Left lung (tissue), 10 donors: ENCODE measurements around the gene OGDHL. TPM values are rescaled to one million over a fixed set of nuclear protein-coding genes. Genes with fewer than 3 reads are reported as not detected.

Experiments used
- ATAC-seq: fragments of 200-7000 bp; cut with Tn5 transposase; one replicate; pipeline ENCODE4 v1.9.1; 2020; ENCODE audit warnings: moderate library complexity
- DNase-seq, 4 donors: peaks; one replicate each; pipeline ENCODE4 v3.0.0-alpha.2; 2013 to 2020
- H3K27ac ChIP-seq, 2 donors: fragments of 200-600 bp; sonication (generic) in 1 of 2; one replicate each; pipeline versions ENCODE4 v1.5.0 to v1.8.0; 2020 to 2021
- H3K27me3 ChIP-seq, 2 donors: fragments of 200-600 bp; sonication (generic) in 1 of 2; one replicate each; pipeline versions ENCODE4 v1.5.0 to v1.8.0; 2020 to 2021
- H3K36me3 ChIP-seq, 2 donors: fragments of 200-600 bp; sonication (generic) in 1 of 2; one replicate each; pipeline versions ENCODE4 v1.5.0 to v1.8.0; 2020 to 2021
- H3K4me1 ChIP-seq, 2 donors: fragments of 200-600 bp; one replicate each; pipeline ENCODE4 v1.8.0; 2021
- H3K4me3 ChIP-seq, 2 donors: fragments of 200-600 bp; sonication (generic) in 1 of 2; one replicate each; pipeline versions ENCODE4 v1.5.0 to v1.8.0; 2020 to 2021; ENCODE audit warnings: mild to moderate bottlenecking in 1 of 2
- H3K9me3 ChIP-seq, 2 donors: fragments of 200-600 bp; sonication (generic) in 1 of 2; one replicate each; pipeline versions ENCODE4 v1.5.0 to v1.8.0; 2020 to 2021
- CTCF ChIP-seq, 2 donors: fragments of 200-600 bp; sonication (generic) in 1 of 2; IDR thresholded peaks; one replicate each; pipeline versions ENCODE4 v1.5.0 to v1.8.0; 2021; ENCODE audit warnings: antibody characterized with exemption in 2 of 2
- intact Hi-C, 2 donors: fragments of 100-400 bp; cut with DNase I; formaldehyde crosslinking; loops; one replicate each; pipeline versions ENCODE4 v1.11.2 to v1.14.2; 2022
- polyA plus RNA-seq, 6 donors: library from polyadenylated mRNA; unstranded; fragments of 120-200 nt; gene quantifications; one replicate each; pipeline ENCODE4 v1.2.1, GENCODE V29; 2013; ENCODE audit not compliant: insufficient read length in 6 of 6
- total RNA-seq, 2 donors: library from RNA; stranded (reverse); fragmentation: NEBNext Ultra II Directional; extraction: Animal tissue kit (Norgen Biotek cat#: 25700); gene quantifications; one replicate each; pipeline ENCODE4 v1.2.1, GENCODE V29; 2021
- donor health status: DM: no; HTN: yes; CAD: no.
- donor health status: DM: no; HTN: no; CAD: no.

The OGDHL gene
- total and polyA plus RNA-seq, 8 donors: 0.39 to 1.1 (median 0.87) TPM

- TF ChIP-seq CTCF (IDR thresholded peaks at IDR 0.05): no peak
- intact Hi-C loops: no loop called here
- H3K27me3 ChIP-seq: peaks cover 0 to 16% of the 10 kb centered on the region in 2 donors
- DNase-seq (no peak), ATAC-seq (no peak)
- no peak overlapping the region for H3K27ac ChIP-seq
- H3K4me3 ChIP-seq: no peak overlapping the region
- H3K9me3 ChIP-seq: no peaks in the 10 kb centered on the region
- no peaks in the 10 kb centered on the region for H3K36me3 ChIP-seq
- H3K4me1 ChIP-seq: no peaks in the 10 kb centered on the region
Observed at GRCh38 chr10:49747303-49747646, 14.8 kb downstream of the OGDHL start.

- no peaks in the 10 kb centered on the region for H3K9me3 ChIP-seq
- no peak for TF ChIP-seq CTCF (IDR thresholded peaks at IDR 0.05)
- DNase-seq: peak in 1 of 4 donors; percentile 70
- H3K27me3 ChIP-seq: peaks cover 0 to 11% of the 10 kb centered on the region in 2 donors
- no peak overlapping the region for H3K27ac ChIP-seq
- intact Hi-C loops: no loop called here
- H3K36me3 ChIP-seq: no peaks in the 10 kb centered on the region
- H3K4me1 ChIP-seq: no peaks in the 10 kb centered on the region
- no peak for ATAC-seq
- H3K4me3 ChIP-seq: no peak overlapping the region
Observed at GRCh38 chr10:49746626-49747302, 15.4 kb downstream of the OGDHL start.

- Histone ChIP-seq H3K4me3 (no peak overlapping the region), H3K36me3 (no peaks in the 10 kb centered on the region), H3K27me3 (peaks cover 0 to under 1% of the 10 kb centered on the region in 2 donors), H3K27ac (no peak overlapping the region), H3K9me3 (no peaks in the 10 kb centered on the region), H3K4me1 (no peaks in the 10 kb centered on the region)
- TF ChIP-seq CTCF (IDR thresholded peaks at IDR 0.05): no peak
- DNase-seq (no peak), ATAC-seq (no peak)
- intact Hi-C loops: no loop called here
Observed at GRCh38 chr10:49745756-49746155, 16.4 kb downstream of the OGDHL start.

- H3K4me3 ChIP-seq: no peak overlapping the region
- intact Hi-C loops: no loop called here
- DNase-seq (no peak), ATAC-seq (no peak)
- H3K36me3 ChIP-seq: no peaks in the 10 kb centered on the region
- no peaks in the 10 kb centered on the region for H3K9me3 ChIP-seq
- H3K4me1 ChIP-seq: no peaks in the 10 kb centered on the region
- no peak for TF ChIP-seq CTCF (IDR thresholded peaks at IDR 0.05)
- no peaks in the 10 kb centered on the region for H3K27me3 ChIP-seq
- H3K27ac ChIP-seq: no peak overlapping the region
Observed at GRCh38 chr10:49744924-49745605, 17.1 kb downstream of the OGDHL start.

GRCh38 chr10:49744091-49744685 lies 17.9 kb downstream of the OGDHL start:
- TF ChIP-seq CTCF (IDR thresholded peaks at IDR 0.05): no peak
- no peaks in the 10 kb centered on the region for H3K9me3 ChIP-seq
- intact Hi-C loops: no loop called here
- no peaks in the 10 kb centered on the region for H3K4me1 ChIP-seq
- ATAC-seq (no peak), DNase-seq (no peak)
- H3K36me3 ChIP-seq: no peaks in the 10 kb centered on the region
- no peak overlapping the region for H3K4me3 ChIP-seq
- H3K27me3 ChIP-seq: no peaks in the 10 kb centered on the region
- no peak overlapping the region for H3K27ac ChIP-seq
